Gastroesophageal sphincter (tissue), 4 donors: Measurements from ENCODE around the gene BTBD7. TPM values are rescaled to one million over a fixed set of nuclear protein-coding genes. Genes with fewer than 3 reads are reported as not detected.

ENCODE experiments used
- ATAC-seq: fragments of 150-250 bp; one replicate; pipeline ENCODE4 v1.9.1; 2016; ENCODE audit warnings: mild to moderate bottlenecking, moderate library complexity
- H3K27ac ChIP-seq, 4 donors: fragments of 200-600 bp; sonication (generic) in 3 of 4; 1 replicate in 3 of 4; 2 replicates in 1 of 4; pipeline ENCODE4 v1.5.1; 2016 to 2019
- H3K27me3 ChIP-seq: fragments of 200-600 bp; sonication (generic); one replicate; pipeline ENCODE4 v1.5.1; 2019
- H3K36me3 ChIP-seq, 2 donors: fragments of 200-600 bp; sonication (generic); one replicate each; pipeline ENCODE4 v1.5.1; 2019; ENCODE audit warnings: control low read depth in 1 of 2
- H3K4me1 ChIP-seq, 3 donors: fragments of 200-600 bp; sonication (generic); 1 replicate in 2 of 3; 2 replicates in 1 of 3; pipeline ENCODE4 v1.5.1; 2016 to 2019; ENCODE audit warnings: control low read depth in 2 of 3
- H3K4me3 ChIP-seq, 2 donors: fragments of 200-600 bp; sonication (generic); one replicate each; pipeline ENCODE4 v1.5.1; 2019; ENCODE audit warnings: mild to moderate bottlenecking in 1 of 2, moderate library complexity in 1 of 2
- H3K9me3 ChIP-seq, 3 donors: fragments of 200-600 bp; sonication (generic); one replicate each; pipeline ENCODE4 v1.5.1; 2017 to 2019; ENCODE audit warnings: control low read depth in 2 of 3
- CTCF ChIP-seq, 4 experiments: fragments of 200-600 bp in 2 of 4; fragments of 450-650 bp in 2 of 4; sonication (generic) in 1 of 4; IDR thresholded peaks; one replicate each; pipeline ENCODE4 v1.5.1; 2017 to 2019; ENCODE audit warnings: antibody characterized with exemption in 4 of 4, mild to moderate bottlenecking in 2 of 4, moderate library complexity in 2 of 4
- EP300 ChIP-seq: sonication (generic); formaldehyde crosslinking; IDR thresholded peaks from one replicate; pipeline ENCODE4 v1.6.1; 2017; ENCODE audit warnings: antibody characterized with exemption, mild to moderate bottlenecking
- POLR2A ChIP-seq, 2 donors: fragments of 450-650 bp; IDR thresholded peaks; one replicate each; pipeline ENCODE4 v1.6.1; 2017; ENCODE audit warnings: antibody characterized with exemption in 2 of 2, mild to moderate bottlenecking in 2 of 2, moderate library complexity in 1 of 2
- POLR2AphosphoS5 ChIP-seq: sonication (generic); formaldehyde crosslinking; IDR thresholded peaks from one replicate; pipeline ENCODE4 v1.6.1; 2017; ENCODE audit warnings: antibody characterized with exemption
- WGBS, 2 donors: methylation state at CpG; one replicate each; pipeline ENCODE4 v1.1.5; 2018; ENCODE audit warnings: low coverage in 1 of 2; 5-methylcytosine and 5-hydroxymethylcytosine counted together
- total RNA-seq, 4 donors: library from RNA; depleted of rRNA; stranded (reverse); fragments of >200 nt; gene quantifications; one replicate each; pipeline ENCODE4 v1.1.0, GENCODE V29; 2016

BTBD7 gene
- total RNA-seq, 4 donors from 2014 or later = 29.9 to 35.6 (median 33.0) TPM

- ATAC-seq = no peak
- TF ChIP-seq POLR2AphosphoS5 (no peak), CTCF (IDR thresholded peaks at IDR 0.05) (no peak), EP300 (no peak), POLR2A (IDR thresholded peaks at IDR 0.05) (no peak)
- Histone ChIP-seq H3K27me3 (no peaks in the 10 kb centered on the region), H3K36me3 (no peaks in the 10 kb centered on the region), H3K4me1 (peaks cover 0 to 47% (median 0%) of the 10 kb centered on the region in 3 donors), H3K4me3 (no peak overlapping the region), H3K9me3 (no peaks in the 10 kb centered on the region), H3K27ac (no peak overlapping the region)
These were observed 26.0 kb downstream of the BTBD7 start for GRCh38 chr14:93306812-93307211.

GRCh38 chr14:93305725-93306418 is 27.0 kb downstream of the BTBD7 start:
- WGBS, 2 donors = 84 to 89% methylated on average over 5 to 6 of the region's 6 CpGs
- no peaks in the 10 kb centered on the region for H3K9me3 ChIP-seq
- H3K36me3 ChIP-seq = no peaks in the 10 kb centered on the region
- peaks cover 0 to 39% (median 0%) of the 10 kb centered on the region in 3 donors for H3K4me1 ChIP-seq
- H3K27me3 ChIP-seq = no peaks in the 10 kb centered on the region
- H3K27ac ChIP-seq = no peak overlapping the region
- H3K4me3 ChIP-seq = no peak overlapping the region
- ATAC-seq = no peak
- TF ChIP-seq EP300 = no peak
- no peak for TF ChIP-seq POLR2AphosphoS5
- no peak for TF ChIP-seq CTCF (IDR thresholded peaks at IDR 0.05)
- TF ChIP-seq POLR2A (IDR thresholded peaks at IDR 0.05) = no peak

- Histone ChIP-seq H3K27ac (no peak overlapping the region), H3K27me3 (no peaks in the 10 kb centered on the region), H3K9me3 (no peaks in the 10 kb centered on the region), H3K4me3 (no peak overlapping the region), H3K4me1 (peaks cover 0 to 44% (median 0%) of the 10 kb centered on the region in 3 donors), H3K36me3 (no peaks in the 10 kb centered on the region)
- WGBS, 2 donors = 100% methylated on average over 1 of the region's 1 CpG
- TF ChIP-seq POLR2AphosphoS5 (no peak), CTCF (IDR thresholded peaks at IDR 0.05) (no peak), POLR2A (IDR thresholded peaks at IDR 0.05) (no peak)
- ATAC-seq = no peak
These were observed 28.1 kb downstream of the BTBD7 start for GRCh38 chr14:93304771-93305170.

- Histone ChIP-seq H3K36me3 (no peaks in the 10 kb centered on the region), H3K4me3 (no peak overlapping the region), H3K27ac (no peak overlapping the region), H3K9me3 (no peaks in the 10 kb centered on the region), H3K27me3 (no peaks in the 10 kb centered on the region), H3K4me1 (peaks cover 0 to 55% (median 3%) of the 10 kb centered on the region in 3 donors)
- TF ChIP-seq EP300 = no peak
- TF ChIP-seq POLR2AphosphoS5 = no peak
- no peak for TF ChIP-seq POLR2A (IDR thresholded peaks at IDR 0.05)
- TF ChIP-seq CTCF (IDR thresholded peaks at IDR 0.05) = no peak
- ATAC-seq = no peak
- WGBS, 2 donors = 52% methylated on average over 2 of the region's 3 CpGs; no CpG with 5 or more reads in 1 of the 2 donors
These were observed 29.2 kb downstream of the BTBD7 start for GRCh38 chr14:93303659-93304058.
